22Rv1 (cell line): ENCODE measurements around the gene IFNA5.

Experiments used
- H3K27ac ChIP-seq: fragments of 450-650 bp; 2 replicates; pipeline ENCODE4 v1.5.1; 2017
- ZFX ChIP-seq: fragments of 450-650 bp; IDR thresholded peaks from 2 replicates; pipeline ENCODE4 v1.6.1; 2017; ENCODE audit warnings: antibody characterized with exemption, borderline replicate concordance
- TF ChIP-seq, protein P1 (sequence below): fragments of 450-650 bp; IDR thresholded peaks from 2 replicates; pipeline ENCODE4 v1.5.1; 2017; ENCODE audit warnings: mild to moderate bottlenecking

The IFNA5 gene

DNA sequence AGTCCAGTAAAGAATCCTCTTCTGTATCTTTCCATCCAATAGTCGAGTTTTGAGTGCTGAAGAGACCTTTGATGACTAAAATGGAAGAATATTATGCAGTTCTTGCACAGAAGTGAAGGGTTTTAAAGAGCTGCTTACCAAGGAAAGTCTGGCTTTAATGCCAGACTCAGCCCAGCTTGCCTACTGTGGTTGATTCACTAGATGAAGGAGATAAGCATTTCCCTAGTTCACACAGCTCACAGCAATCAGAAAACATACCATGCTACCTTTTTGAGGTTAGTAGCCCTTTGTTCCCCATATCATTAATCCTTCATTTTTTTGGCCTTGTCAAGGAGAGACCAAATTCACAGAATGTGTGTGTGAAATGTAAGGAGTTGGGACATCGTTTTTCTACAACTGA, 15.3 kb downstream of the IFNA5 start:
- no peak overlapping the region for H3K27ac ChIP-seq
- TF ChIP-seq, protein P1, sequence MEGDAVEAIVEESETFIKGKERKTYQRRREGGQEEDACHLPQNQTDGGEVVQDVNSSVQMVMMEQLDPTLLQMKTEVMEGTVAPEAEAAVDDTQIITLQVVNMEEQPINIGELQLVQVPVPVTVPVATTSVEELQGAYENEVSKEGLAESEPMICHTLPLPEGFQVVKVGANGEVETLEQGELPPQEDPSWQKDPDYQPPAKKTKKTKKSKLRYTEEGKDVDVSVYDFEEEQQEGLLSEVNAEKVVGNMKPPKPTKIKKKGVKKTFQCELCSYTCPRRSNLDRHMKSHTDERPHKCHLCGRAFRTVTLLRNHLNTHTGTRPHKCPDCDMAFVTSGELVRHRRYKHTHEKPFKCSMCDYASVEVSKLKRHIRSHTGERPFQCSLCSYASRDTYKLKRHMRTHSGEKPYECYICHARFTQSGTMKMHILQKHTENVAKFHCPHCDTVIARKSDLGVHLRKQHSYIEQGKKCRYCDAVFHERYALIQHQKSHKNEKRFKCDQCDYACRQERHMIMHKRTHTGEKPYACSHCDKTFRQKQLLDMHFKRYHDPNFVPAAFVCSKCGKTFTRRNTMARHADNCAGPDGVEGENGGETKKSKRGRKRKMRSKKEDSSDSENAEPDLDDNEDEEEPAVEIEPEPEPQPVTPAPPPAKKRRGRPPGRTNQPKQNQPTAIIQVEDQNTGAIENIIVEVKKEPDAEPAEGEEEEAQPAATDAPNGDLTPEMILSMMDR, result no peak
- TF ChIP-seq ZFX, result no peak

DNA sequence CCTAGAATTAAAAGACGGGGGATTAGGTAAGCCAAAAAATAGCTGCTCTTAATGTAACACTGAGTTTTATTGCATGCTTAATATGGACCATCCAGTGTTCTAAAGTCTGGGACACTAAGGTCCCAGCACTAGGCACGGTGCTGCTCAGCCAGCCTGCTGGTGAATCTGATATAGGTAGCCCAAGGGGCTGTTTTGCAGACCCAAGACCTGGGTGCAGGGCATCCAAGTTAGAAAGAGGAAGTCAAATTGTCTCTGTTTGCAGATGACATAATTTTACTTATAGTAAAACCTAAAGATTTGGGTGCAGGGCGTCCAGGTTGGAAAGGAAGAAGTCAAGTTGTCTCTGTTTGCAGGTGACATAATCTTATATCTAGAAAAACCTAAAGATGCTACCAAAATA, 17.8 kb downstream of the IFNA5 start:
- no peak overlapping the region for H3K27ac ChIP-seq
- no peak for TF ChIP-seq ZFX
- TF ChIP-seq, protein P1, result no peak

DNA sequence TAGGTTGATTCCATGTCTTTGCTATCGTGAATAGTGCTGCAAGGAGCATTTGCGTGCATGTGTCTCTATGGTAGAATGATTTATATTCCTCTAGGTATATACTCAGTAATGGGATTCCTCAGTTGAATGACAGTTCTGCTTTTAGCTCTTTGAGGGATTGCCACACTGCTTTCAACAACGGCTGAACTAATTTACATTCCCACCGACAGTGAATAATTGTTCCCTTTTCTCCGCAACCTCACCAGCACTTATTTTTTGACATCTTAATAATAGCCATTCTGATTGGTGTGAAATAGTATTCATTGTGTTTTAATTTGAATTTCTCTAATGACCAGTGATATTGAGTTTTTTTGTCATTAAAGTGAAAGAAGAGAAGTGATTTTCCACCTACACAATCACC, 18.5 kb downstream of the IFNA5 start:
- no peak overlapping the region for H3K27ac ChIP-seq
- TF ChIP-seq ZFX, result no peak
- TF ChIP-seq, protein P1, result no peak

DNA sequence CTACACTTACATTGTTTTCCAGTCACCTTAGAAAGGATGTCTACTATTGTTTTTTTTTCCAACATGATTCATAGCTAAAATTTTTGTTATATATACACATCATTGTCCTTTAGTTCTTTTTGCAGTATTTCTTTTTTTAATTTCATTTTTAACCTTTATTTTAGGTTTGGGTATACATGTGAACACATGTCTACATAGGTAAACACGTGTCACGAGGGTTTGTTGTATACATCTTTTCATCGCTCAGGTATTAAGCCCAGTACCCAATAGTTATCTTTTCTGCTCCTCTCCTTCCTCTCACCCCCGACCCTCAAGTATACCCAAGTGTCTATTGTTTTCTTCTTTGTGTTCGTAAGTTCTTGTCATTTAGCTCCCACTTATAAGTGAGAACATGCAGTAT, 19.0 kb downstream of the IFNA5 start:
- TF ChIP-seq, protein P1, result no peak
- no peak for TF ChIP-seq ZFX
- no peak overlapping the region for H3K27ac ChIP-seq

- no peak overlapping the region for H3K27ac ChIP-seq
- TF ChIP-seq, protein P1, result no peak
- TF ChIP-seq ZFX, result no peak
Measured at GRCh38 chr9:21281275-21281674, 23.8 kb downstream of the IFNA5 start.

GRCh38 chr9:21268347-21268657, 36.8 kb downstream of the IFNA5 start:
- no peak overlapping the region for H3K27ac ChIP-seq
- TF ChIP-seq, protein P1, result no peak
- no peak for TF ChIP-seq ZFX

- TF ChIP-seq, protein P1, result no peak
- TF ChIP-seq ZFX, result no peak
Measured at GRCh38 chr9:21267485-21268346, 37.4 kb downstream of the IFNA5 start.

More at GRCh38 chr9:21267485-21268346, 37.4 kb downstream of the IFNA5 start:
- H3K27ac ChIP-seq, result no peak overlapping the region
